HG02588 (cell line): ENCODE results near the gene PITPNB.

Experiments
- ATAC-seq: cut with Tn5 transposase; IDR thresholded peaks from one replicate; pipeline ENCODE4 v1.9.1; 2021; ENCODE audit warnings: mild to moderate bottlenecking, moderate library complexity; ENCODE audit not compliant: unreplicated experiment

PITPNB gene

DNA sequence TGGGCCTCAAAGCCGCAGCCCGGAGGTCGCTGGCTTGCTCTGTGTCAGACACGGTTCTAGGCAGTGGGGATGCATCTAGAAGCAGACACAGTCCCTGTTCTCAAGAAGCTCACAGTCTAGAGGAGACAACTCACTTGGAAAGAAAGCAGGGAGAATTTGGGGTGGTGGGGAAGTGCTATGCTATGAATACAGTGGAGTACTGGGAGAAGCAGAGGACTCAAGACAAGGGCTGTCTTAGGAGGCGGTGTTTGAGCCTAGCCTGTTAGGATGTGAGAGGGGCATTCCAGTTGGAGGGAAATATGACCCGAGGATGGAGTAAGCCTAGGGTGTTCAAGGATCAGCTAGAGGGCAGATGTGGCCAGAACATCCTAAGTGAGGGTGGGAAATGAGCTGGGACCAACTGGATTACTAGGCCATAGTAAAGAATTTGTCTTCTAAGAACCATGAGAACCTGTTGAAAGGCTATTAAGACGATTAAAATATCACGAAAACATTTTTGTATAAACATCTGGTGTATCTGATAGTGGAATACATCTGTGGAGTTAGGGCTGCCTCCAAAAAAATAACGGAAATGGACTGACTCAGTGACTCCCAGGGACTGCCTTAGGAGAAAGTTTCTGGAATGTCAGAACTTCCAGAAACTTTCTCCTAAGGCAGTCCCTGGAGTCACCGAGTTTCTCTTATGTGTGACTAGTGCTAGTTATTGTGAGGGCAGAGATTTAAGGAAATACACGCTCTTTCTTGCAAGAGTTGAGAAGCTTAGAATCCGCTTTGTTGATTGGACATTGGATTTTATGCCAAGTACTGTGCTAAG is 1.1 kb upstream of the PITPNB start:
- peak; percentile 31 for ATAC-seq

- ATAC-seq, result peak; percentile 34
Observed at GRCh38 chr22:27918341-27919221, 475 bp downstream of the PITPNB start.

DNA sequence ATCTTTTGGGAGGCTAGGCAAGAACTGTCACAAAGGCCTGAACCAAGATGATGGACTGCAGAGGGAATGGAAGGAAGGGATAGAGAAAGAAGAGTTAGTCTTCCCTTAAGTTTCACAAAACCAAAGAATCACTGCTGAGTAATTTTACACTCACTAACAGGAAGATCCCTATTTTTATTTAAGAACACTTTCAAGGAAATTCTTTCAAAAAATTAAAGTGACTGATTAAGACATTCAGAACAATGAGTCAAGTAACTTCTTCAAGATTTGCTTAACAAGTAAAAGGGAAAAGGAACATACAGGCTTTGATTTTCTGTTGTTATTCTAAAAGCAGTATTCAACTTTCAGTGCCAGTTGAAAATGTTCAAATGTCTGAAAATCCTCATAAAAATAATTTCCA is 3.1 kb downstream of the PITPNB start:
- ATAC-seq, result no peak

DNA sequence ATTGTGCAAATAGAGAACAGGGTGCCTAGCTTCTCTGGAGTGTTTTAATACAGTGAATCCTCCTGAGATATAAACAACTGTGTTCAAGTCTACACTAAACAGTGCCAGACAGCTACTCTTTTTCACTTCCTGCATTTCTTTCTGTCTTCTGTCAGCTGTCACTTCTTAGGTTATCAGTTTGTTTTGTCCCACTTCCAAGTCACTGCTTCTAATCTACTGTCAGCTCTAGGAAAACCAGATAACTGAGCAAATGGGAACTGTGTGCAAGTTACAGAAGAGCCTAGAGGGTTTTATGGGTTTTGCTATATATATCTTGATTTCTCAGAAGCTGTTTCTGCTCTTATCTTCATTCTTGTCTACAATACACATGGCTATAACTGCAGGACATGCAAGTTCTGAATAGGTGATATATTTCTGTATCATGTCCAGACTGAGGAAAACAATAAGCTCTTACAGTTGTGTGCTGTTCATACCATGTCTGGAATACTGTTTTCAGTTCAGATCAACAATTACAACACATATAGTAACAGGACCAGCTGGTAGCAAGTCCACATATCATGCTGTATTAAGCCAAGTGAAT is 5.8 kb downstream of the PITPNB start:
- no peak for ATAC-seq

DNA sequence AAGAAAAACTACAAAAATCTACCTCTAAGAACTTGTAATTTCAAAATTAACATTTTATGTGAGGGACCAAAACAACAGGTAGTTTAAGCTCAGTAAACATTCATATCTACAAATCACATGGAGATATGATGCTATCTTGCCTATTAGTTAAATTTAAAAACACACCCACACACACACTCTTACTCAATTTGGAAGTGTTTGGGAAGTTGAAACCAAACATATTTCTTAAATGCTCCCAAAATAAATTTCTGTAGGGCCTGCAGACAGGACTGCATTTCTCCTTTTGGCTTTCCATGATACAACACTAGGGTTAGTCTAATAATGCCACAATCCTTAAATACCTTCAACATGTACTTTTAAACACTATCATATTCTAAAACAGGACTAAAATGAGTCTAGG is 7.0 kb downstream of the PITPNB start:
- no peak for ATAC-seq

DNA sequence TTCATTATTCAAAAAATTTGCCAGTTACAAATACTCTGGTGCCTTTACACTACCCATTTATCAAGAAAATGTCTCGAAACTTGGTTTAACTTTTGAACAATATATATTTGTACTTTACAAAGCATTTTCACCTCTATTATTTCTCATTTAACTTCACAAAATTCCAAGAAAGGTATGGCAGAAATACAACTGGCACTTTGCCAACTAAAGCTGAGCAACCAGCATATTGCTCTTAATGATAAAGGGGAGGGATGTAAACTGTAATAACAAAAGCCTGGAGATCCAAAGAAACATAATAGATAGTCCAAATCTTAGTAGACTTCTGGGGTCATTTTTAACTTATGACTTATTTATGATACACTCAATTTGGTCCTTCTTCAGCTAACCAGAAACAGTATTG is 7.7 kb downstream of the PITPNB start:
- ATAC-seq, result no peak

GRCh38 chr22:27906241-27906640 is 12.8 kb downstream of the PITPNB start:
- no peak for ATAC-seq

DNA sequence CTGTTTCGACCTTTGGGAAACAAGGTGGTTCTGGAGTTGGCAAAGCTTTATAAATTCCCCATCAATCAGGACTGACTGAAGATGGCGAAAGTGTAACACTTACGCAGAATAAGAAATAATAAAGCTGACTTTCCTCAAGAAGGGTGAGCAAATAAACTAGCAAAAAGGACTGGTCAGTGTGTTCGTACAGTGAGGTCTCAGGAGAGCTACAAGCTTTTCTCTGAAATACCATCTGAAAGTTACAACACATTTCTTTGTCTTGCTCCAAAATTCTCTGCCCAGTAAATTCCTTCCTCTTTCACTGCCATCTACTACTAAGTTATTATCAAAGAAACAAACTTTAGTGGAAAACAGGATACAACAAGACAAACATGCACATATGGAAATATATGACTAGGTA is 13.4 kb downstream of the PITPNB start:
- no peak for ATAC-seq

DNA sequence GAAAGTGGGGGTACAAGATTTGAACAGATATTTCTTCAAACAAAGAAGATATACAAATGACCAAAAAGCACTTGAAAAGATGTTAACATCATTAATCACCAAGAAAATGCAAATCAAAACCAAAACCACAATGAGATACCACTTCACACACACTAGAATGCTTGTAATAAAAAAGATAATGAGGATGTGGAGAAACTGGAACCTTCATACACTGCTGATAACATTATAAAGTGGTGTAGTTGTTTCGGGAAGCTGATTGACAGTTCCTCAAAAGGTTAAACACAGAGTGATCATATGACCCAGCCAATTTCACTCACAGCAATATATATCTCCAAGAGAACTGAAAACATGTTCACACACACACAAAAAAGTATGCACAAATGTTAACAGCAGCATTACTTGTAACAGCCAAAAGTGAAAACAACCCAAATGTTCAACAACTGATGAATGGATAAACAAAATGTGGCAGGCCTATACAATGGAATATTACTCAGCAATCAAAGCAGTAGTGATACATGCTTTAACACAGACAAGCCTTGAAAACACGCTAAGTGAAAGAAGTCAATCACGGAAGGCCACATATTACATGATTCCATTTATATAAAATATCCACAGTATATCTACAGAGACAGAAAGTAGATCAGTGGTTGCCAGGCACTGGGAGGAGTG is 15.1 kb downstream of the PITPNB start:
- ATAC-seq, result no peak

GRCh38 chr22:27900153-27900552 is 18.9 kb downstream of the PITPNB start:
- ATAC-seq, result no peak

DNA sequence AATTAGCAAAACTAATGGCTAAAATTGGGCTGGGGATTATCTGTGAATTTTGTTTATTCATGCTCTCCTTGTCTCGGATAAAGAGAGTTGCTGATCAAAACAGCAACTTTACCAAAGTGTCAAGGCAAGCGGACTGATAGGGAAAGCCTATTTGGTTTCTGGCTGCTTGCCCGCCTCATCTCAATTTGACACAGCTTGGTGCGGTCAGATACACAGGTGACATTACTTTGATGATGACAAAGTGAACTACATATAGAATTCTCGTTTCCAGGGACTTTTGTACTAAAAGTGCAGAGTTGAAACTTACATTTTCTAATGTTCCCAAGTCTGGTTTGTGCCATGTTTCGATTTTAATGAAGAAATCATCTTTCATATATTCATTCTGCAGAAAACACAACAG is 22.8 kb downstream of the PITPNB start:
- no peak for ATAC-seq

DNA sequence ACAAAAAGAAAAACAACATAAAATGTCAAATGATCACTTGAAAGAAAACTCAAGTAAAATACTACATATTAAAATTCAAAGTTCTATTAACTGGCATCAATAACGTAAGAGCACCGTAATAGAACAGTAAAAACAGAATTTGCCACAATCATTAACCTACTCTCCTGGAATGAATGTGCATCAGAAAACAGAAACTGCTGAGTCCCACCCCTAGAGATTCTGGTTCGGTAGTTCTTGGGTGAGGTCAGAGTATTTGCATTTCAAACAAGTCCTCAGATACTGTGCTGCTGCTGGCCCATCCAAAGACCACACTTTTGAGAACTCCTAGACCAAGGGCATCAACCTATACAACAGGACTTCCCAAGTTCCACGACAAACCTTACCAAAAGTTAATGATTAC is 23.5 kb downstream of the PITPNB start:
- peak; percentile 94 for ATAC-seq

- ATAC-seq, result no peak
Observed at GRCh38 chr22:27892811-27893210, 26.2 kb downstream of the PITPNB start.

GRCh38 chr22:27892064-27892463 is 27.0 kb downstream of the PITPNB start:
- ATAC-seq, result no peak

DNA sequence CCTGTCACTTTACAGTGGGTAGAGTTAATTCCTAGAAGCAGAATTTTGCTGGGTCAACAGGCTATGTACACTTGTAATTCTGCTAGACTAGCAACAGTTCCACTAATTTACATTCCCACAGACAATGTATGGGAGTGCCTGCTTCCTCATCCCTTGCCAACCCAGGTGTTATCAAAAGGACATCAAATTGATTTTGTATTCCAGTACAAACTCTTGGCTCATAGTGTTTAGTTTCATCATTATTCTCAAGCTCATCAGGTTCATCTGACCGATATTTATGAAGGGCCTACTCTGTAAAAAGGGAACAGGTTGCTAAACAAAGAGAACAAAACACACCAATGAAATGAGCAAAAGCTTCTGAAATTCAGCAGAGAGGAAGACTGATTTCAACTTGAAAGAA is 30.7 kb downstream of the PITPNB start:
- no peak for ATAC-seq

DNA sequence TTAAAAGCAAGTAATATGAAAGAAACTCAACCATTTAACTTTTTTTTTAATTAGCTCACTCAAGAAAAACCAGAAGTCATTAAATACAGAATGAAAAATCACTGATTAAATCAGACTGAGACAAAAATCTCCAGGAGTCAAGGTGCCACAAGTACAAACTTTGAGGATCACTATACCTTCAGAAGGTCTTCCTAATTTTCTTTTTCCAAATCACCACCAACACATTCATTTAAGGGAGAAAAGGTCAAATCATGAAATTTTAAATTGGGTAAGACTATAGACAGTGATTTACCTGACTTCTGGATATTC is 32.3 kb downstream of the PITPNB start:
- no peak for ATAC-seq

DNA sequence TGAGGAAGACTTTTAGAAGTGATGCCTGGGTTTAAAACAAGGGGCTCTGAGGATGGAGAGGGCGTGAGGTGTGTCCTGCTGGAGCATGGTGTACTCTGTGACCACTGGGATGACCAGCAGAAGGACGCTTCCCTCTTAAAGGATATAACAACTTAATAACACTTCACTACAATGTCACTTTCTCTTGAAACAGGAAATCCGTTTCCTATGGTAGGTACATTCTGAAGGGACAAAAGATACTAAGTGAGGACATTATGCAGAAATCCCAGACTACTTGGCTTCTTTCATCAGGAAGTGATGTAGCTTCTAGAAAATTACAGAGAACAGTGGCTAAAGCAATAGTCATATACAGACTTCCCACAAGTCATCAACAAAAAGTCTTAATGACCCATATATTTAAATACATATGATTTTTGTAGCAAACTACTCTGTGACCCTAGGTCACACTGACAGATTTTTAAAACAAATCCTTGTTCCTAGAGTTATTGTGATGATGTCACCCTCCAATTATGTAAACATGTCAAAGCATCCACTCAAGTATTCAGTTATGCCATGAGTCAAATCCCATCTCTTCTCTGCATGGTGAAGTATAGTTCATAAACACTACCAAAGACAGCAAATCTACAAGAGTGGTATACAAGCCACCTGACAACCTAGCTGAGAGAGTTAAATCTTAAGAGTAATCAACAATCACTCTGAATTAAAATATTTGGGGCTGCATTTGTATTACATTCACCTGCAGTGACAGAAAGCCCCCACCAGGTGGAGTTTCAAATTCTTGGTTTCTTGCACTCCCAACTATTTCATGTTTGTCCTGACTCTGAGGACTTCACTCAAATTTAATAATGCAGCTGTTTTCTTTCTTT is 32.8 kb downstream of the PITPNB start:
- no peak for ATAC-seq

GRCh38 chr22:27883656-27884350 is 35.3 kb downstream of the PITPNB start:
- no peak for ATAC-seq

DNA sequence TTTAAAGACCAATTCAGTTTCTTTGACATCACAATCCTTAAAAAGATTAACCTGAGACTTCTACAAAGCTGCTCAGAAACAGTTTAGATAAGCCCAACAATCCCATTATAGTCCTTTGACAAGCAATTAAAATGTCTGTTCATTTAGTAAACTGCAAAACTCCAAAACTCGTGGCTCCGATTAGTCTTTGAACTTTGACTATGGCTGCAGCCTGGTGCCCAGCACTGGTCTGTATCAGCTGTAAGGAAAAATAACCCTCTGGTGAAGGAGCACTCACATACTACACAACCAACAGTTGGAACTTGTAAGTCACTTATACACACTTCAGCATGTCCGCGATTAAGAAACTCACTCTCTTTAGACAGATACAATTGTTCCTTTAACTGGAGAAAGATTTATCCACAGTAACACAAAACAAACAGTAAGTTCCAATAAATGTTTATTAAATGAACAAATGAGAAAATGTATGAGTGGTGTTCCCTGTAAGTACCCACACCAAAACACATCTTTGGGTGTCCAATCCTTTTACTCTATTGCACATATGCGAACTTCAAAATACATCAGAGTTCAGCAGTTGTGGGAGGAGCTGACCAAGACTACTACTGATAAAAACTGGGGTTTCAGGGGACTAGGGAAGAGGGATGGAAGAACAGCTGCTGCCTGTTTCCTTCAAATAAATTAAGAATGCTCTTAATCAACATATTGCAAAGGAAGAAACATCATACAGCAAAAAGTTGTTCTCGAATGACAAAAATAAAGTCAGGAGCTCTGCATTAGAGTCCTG is 36.4 kb downstream of the PITPNB start:
- ATAC-seq, result no peak
